SH-SY5Y (cell line): Measurements from ENCODE around the gene ZNF660.

Experiments
- GATA2 ChIP-seq: IDR thresholded peaks from 2 replicates; pipeline ENCODE4 v1.6.1; 2011; ENCODE audit warnings: mild to moderate bottlenecking, low read depth, low read length
- GATA3 ChIP-seq: IDR thresholded peaks from 2 replicates; pipeline ENCODE4 v1.6.1; 2011; ENCODE audit warnings: low read depth, mild to moderate bottlenecking, low read length, moderate library complexity

DNA sequence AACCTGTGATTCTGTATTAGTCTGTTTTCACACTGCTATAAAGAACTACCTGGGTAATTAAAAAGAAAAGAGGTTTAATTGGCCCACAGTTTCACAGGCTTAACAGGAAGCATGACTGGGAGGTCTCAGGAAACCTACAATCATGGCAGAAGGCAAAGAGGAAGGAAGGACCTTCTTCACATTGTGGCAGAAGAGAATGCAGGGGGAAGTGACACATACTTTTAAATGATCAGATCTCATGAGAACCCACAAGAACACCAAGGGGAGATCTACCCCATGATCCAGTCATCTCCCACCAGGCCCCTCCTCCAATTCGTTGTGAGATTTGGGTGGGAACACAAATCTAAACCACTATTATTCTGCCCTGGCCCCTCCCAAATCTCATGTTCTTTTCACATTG is 23.7 kb upstream of the ZNF660 start:
- TF ChIP-seq GATA3, result no peak
- no peak for TF ChIP-seq GATA2
